NT2/D1 (cell line): ENCODE data around the gene RNASET2.
"Not testable (repeated sequence)": the region's sequence is repeated elsewhere in the genome, so short reads cannot be mapped to it uniquely, and the experiment has no call there.

Experiments used
- DNase-seq: peaks from one replicate; pipeline ENCODE4 v3.0.0-alpha.2; 2011; ENCODE audit warnings: low read depth, low spot score
- H3K27me3 ChIP-seq: 2 replicates; pipeline ENCODE4 v1.6.0; 2011; ENCODE audit warnings: mild to moderate bottlenecking; ENCODE audit not compliant: insufficient read length, insufficient read depth
- H3K36me3 ChIP-seq: 2 replicates; pipeline ENCODE4 v1.6.1; 2011; ENCODE audit warnings: mild to moderate bottlenecking, low read length, mixed read lengths; ENCODE audit not compliant: insufficient read depth, insufficient read length
- H3K4me1 ChIP-seq: 2 replicates; pipeline ENCODE4 v1.5.1; 2011; ENCODE audit not compliant: insufficient read depth, insufficient read length
- H3K4me3 ChIP-seq: 2 replicates; pipeline ENCODE4 v1.5.1; 2011; ENCODE audit warnings: low read depth; ENCODE audit not compliant: insufficient read length
- H3K9ac ChIP-seq: 2 replicates; pipeline ENCODE4 v1.6.0; 2011; ENCODE audit warnings: low read depth; ENCODE audit not compliant: insufficient read length
- H3K9me3 ChIP-seq: 2 replicates; pipeline ENCODE4 v1.5.1; 2011; ENCODE audit warnings: mild to moderate bottlenecking, low read length; ENCODE audit not compliant: insufficient read depth
- SUZ12 ChIP-seq: IDR thresholded peaks from 2 replicates; pipeline ENCODE4 v1.6.1; 2011; ENCODE audit not compliant: insufficient read length, insufficient read depth; ENCODE audit errors: extremely low read depth
- YY1 ChIP-seq: IDR thresholded peaks from 2 replicates; pipeline ENCODE4 v1.6.1; 2011; ENCODE audit not compliant: insufficient read length, insufficient read depth
- ZNF274 ChIP-seq: IDR thresholded peaks from 2 replicates; pipeline ENCODE4 v1.6.1; 2011; ENCODE audit warnings: mild to moderate bottlenecking, low read depth, low read length

RNASET2 gene

DNA sequence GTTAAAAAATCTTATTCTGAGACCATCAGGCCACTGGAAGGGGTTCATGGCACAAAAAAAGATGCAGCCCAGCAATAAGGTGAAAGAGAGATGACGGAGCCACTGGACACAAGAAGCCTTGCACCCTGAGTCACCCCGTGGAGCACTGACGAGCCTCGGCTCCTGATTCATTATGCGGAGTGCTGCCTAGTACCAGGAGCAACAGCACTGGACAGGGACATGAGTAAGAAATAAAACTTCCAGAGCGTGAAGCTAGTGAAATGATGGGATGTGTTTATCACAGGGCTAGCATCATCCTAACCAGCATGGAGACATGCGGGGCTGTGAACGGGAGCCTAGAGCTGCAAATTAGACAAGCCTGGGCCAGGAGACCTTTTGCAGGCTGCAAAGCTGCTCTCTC is 53.3 kb downstream of the RNASET2 start:
- H3K4me1 ChIP-seq = peaks cover 15% of the 10 kb centered on the region
- H3K36me3 ChIP-seq = no peaks in the 10 kb centered on the region
- no peak for TF ChIP-seq SUZ12
- no peak for TF ChIP-seq YY1
- TF ChIP-seq ZNF274 = no peak
- H3K9ac ChIP-seq = peak overlapping the region; percentile 42
- no peak for DNase-seq
- no peaks in the 10 kb centered on the region for H3K9me3 ChIP-seq
- H3K27me3 ChIP-seq = no peaks in the 10 kb centered on the region
- no peak overlapping the region for H3K4me3 ChIP-seq

- H3K9ac ChIP-seq = no peak overlapping the region
- H3K4me3 ChIP-seq = no peak overlapping the region
- TF ChIP-seq YY1 (no peak), ZNF274 (no peak), SUZ12 (no peak)
- DNase-seq = no peak
- no peaks in the 10 kb centered on the region for H3K27me3 ChIP-seq
- no peaks in the 10 kb centered on the region for H3K36me3 ChIP-seq
- no peaks in the 10 kb centered on the region for H3K9me3 ChIP-seq
- peaks cover 15% of the 10 kb centered on the region for H3K4me1 ChIP-seq
Observed at GRCh38 chr6:166902211-166902755, 54.1 kb downstream of the RNASET2 start.

DNA sequence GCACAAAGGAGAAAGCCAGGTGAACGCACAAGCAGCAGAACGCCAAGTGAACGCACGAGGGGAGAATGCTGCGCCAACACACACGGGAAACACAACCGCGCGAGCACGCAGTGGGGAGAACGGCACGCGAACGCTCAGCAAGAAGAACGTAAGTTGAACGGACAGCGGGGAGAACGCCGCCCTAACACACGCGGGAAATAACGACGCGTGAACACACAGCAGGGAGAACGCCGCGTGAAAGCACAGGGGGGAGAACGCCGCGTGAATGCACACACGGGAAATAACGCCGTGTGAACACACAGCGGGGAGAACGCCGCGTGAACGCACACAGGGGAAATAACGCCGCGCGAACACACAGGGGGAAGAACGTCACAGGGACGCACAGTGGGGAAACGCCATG is 54.7 kb downstream of the RNASET2 start:
- H3K27me3 ChIP-seq = no peaks in the 10 kb centered on the region
- DNase-seq = no peak
- H3K4me3 ChIP-seq = no peak overlapping the region
- no peaks in the 10 kb centered on the region for H3K36me3 ChIP-seq
- TF ChIP-seq ZNF274 (no peak), YY1 (no peak), SUZ12 (no peak)
- H3K9ac ChIP-seq = no peak overlapping the region
- H3K9me3 ChIP-seq = no peaks in the 10 kb centered on the region
- H3K4me1 ChIP-seq = peaks cover 15% of the 10 kb centered on the region

GRCh38 chr6:166900956-166901607 is 55.3 kb downstream of the RNASET2 start:
- H3K36me3 ChIP-seq = no peaks in the 10 kb centered on the region
- no peak overlapping the region for H3K9ac ChIP-seq
- H3K4me3 ChIP-seq = no peak overlapping the region
- peaks cover 15% of the 10 kb centered on the region for H3K4me1 ChIP-seq
- H3K9me3 ChIP-seq = no peaks in the 10 kb centered on the region
- TF ChIP-seq ZNF274 = no peak
- no peak for TF ChIP-seq YY1
- TF ChIP-seq SUZ12 = no peak
- H3K27me3 ChIP-seq = no peaks in the 10 kb centered on the region
- no peak for DNase-seq

DNA sequence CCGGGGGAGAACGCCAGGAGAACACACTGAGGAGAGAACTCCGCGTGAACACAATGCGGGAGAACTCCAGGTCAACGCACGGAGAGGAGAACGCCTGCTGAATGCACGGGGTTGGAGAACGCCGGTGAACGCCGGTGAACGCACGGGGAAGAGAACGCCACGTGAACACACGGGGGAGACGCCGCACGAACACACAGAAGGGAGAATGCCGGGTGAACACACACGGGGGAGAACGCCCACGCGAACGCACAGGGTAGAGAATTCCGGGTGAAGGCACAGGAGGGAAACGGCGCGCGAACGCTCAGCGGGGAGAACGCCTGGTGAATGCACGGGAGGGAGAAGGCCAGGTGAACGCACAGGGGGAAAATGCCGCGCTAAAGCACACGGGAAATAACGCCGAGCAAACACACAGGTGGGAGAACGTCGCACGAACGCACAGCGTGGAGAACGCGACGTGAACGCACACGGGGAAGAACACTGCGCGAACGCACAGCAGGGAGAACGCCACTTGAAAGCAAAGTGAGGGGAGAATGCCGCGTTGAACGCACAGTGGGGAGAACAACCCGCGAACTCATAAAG is 56.1 kb downstream of the RNASET2 start:
- H3K27me3 ChIP-seq = no peaks in the 10 kb centered on the region
- H3K9ac ChIP-seq = no peak overlapping the region
- H3K4me1 ChIP-seq = peaks cover 15% of the 10 kb centered on the region
- DNase-seq = no peak
- TF ChIP-seq ZNF274 = no peak
- TF ChIP-seq YY1 = no peak
- TF ChIP-seq SUZ12 = no peak
- H3K9me3 ChIP-seq = no peaks in the 10 kb centered on the region
- H3K36me3 ChIP-seq = no peaks in the 10 kb centered on the region
- no peak overlapping the region for H3K4me3 ChIP-seq

DNA sequence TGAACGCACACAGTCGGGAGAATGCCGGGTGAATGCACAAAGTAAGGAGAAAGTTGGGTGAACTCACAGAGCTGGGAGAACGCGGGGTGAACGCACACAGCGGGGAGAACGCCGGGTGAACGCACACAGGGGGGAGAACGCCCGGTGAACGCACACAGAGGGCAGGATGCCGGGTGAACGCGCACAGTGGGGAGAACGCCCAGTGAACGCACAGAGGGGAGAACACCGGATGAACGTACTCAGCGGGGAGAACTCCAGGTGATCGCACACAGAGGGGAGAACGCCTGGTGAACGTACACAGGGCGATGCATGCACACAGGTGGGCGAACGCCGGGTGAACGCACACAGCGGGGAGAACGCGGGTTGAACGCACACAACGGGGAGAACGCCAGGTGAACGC is 57.4 kb downstream of the RNASET2 start:
- Histone ChIP-seq H3K36me3 (no peaks in the 10 kb centered on the region), H3K9ac (no peak overlapping the region), H3K9me3 (no peaks in the 10 kb centered on the region), H3K27me3 (no peaks in the 10 kb centered on the region), H3K4me3 (no peak overlapping the region), H3K4me1 (peaks cover 8% of the 10 kb centered on the region)
- DNase-seq = no peak
- TF ChIP-seq SUZ12 = no peak
- TF ChIP-seq ZNF274 = no peak
- TF ChIP-seq YY1 = no peak

DNA sequence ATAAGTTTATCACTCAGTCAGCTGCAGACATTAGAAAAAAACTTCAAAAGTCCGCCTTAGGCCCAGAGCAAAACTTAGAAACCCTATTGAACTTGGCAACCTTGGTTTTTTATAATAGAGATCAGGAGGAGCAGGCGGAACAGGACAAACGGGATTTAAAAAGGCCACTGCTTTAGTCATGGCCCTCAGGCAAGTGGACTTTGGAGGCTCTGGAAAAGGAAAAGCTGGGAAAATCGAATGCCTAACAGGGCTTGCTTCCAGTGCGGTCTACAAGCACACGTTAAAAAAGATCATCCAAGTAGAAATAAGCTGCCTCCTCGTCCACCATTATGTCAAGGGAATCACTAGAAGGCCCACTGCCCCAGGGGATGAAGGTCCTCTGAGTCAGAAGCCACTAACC is 61.7 kb downstream of the RNASET2 start:
- H3K9me3 ChIP-seq, DNase-seq, H3K4me1 ChIP-seq, H3K4me3 ChIP-seq, H3K27me3 ChIP-seq, H3K36me3 ChIP-seq, H3K9ac ChIP-seq: not testable (repeated sequence)

DNA sequence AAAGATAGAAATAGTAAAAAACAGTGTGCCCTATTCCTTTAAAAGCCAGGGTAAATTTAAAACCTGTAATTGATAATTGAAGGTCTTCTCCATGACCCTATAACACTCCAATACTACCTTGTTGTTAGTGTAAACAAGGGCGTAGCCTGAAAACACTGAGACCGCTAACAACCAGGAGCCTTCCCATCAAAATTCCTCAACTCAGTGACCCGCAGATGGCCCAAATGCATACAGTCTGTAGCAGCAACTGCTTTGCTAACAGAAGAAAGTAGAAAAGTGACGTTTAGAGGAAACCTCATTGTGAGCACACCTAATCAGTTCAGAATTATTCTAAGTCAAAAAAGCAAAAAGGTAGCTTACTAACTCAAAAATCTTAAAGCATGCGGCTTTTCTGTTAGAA is 63.9 kb downstream of the RNASET2 start:
- H3K9ac ChIP-seq, H3K9me3 ChIP-seq, H3K36me3 ChIP-seq, H3K4me3 ChIP-seq, H3K4me1 ChIP-seq, DNase-seq, H3K27me3 ChIP-seq: not testable (repeated sequence)

GRCh38 chr6:166886773-166887172 is 69.6 kb downstream of the RNASET2 start:
- H3K4me1 ChIP-seq, H3K9ac ChIP-seq, DNase-seq, H3K36me3 ChIP-seq, H3K27me3 ChIP-seq, H3K4me3 ChIP-seq: not testable (repeated sequence)
- peaks cover 14% of the 10 kb centered on the region for H3K9me3 ChIP-seq

- not testable (repeated sequence) for H3K4me3 ChIP-seq, DNase-seq, H3K9ac ChIP-seq, H3K27me3 ChIP-seq, H3K36me3 ChIP-seq, H3K4me1 ChIP-seq
- H3K9me3 ChIP-seq = peaks cover 14% of the 10 kb centered on the region
Observed at GRCh38 chr6:166884958-166885357, 71.4 kb downstream of the RNASET2 start.
